Measurements from ENCODE around the gene GRPEL1.

GRPEL1 gene

DNA sequence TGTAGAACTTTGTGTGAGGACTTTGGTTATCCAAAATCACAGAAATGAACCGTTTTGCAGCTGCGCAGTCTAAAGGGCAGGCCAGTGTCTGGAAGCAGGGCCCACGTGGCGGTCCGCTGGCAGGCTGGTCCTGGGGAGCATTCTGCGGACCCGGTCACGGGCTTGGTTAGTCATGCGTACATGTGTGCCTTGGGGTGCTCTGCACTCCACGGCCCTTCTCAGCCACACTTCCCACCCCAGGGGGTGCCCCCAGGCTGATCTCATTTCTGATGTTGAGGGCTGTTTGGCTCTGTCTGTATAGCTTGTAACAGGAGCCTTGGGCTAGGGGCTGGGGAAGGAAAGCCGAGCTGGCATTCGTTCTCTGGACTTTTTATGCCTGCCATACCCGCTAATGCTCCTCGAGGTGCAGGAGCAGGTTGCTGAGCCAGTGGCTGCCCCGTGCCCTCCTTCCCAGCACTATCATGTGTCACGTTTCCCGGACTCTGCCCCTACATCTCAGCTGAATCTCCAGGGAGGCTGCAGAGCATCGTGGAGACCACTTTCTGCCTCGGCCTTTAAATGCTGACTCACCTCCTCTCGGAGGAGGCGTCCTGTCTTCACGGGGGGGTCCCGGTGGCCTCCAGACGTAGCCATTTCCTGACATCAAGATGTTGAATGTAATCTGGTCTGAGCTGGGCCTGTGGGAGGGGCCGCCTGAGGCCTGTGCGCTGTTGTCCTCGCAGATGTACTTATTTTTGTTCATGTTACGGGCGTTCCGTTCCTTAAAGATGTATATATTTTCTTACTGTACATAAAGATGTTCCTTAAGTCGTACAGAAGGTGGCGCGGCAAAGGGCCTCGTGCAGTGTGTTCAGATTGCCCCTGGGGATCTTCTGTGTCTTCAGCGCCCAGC is 36.1 kb downstream of the GRPEL1 start:
- DNase-seq (ENCODE audit: extremely low read depth, low read depth): no peak
- no peak overlapping the region for H3K4me3 ChIP-seq (replicated peaks; ENCODE audit: low read depth, low read length)
- TF ChIP-seq, protein P1, sequence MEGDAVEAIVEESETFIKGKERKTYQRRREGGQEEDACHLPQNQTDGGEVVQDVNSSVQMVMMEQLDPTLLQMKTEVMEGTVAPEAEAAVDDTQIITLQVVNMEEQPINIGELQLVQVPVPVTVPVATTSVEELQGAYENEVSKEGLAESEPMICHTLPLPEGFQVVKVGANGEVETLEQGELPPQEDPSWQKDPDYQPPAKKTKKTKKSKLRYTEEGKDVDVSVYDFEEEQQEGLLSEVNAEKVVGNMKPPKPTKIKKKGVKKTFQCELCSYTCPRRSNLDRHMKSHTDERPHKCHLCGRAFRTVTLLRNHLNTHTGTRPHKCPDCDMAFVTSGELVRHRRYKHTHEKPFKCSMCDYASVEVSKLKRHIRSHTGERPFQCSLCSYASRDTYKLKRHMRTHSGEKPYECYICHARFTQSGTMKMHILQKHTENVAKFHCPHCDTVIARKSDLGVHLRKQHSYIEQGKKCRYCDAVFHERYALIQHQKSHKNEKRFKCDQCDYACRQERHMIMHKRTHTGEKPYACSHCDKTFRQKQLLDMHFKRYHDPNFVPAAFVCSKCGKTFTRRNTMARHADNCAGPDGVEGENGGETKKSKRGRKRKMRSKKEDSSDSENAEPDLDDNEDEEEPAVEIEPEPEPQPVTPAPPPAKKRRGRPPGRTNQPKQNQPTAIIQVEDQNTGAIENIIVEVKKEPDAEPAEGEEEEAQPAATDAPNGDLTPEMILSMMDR (IDR thresholded peaks at IDR 0.05; ENCODE audit: low read depth, low read length, missing control alignments): no peak

DNA sequence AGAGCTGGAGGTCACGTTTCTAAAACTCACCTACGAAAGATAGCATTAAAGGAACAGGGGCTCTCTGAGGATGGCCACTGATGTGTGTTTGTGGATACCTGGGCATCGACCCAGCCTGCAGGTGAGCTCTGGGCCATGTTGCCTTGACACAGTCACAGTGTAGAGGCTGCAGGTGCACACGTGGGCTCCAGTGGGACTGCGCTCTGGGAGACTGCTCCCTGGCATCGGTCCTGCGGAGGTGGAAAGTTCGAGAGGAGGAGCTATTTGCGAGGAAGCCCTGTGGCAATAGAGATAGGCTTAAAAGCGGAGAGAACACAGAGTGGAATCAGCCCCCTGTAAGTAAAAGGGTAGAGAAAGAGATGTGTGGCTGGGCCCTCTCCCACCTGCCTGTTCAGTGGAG is 37.0 kb downstream of the GRPEL1 start:
- H3K4me3 ChIP-seq (replicated peaks; ENCODE audit: low read depth, low read length): no peak overlapping the region
- TF ChIP-seq, protein P1 (IDR thresholded peaks at IDR 0.05; ENCODE audit: low read depth, low read length, missing control alignments): no peak
- DNase-seq (ENCODE audit: extremely low read depth, low read depth): no peak

GRCh38 chr4:7029921-7030320 is 37.9 kb downstream of the GRPEL1 start:
- no peak overlapping the region for H3K4me3 ChIP-seq (replicated peaks; ENCODE audit: low read depth, low read length)
- TF ChIP-seq, protein P1 (IDR thresholded peaks at IDR 0.05; ENCODE audit: low read depth, low read length, missing control alignments): no peak
- no peak for DNase-seq (ENCODE audit: extremely low read depth, low read depth)

- no peak overlapping the region for H3K4me3 ChIP-seq (replicated peaks; ENCODE audit: low read depth, low read length)
- TF ChIP-seq, protein P1 (IDR thresholded peaks at IDR 0.05; ENCODE audit: low read depth, low read length, missing control alignments): no peak
- no peak for DNase-seq (ENCODE audit: extremely low read depth, low read depth)
Measured at GRCh38 chr4:7029212-7029611, 38.7 kb downstream of the GRPEL1 start.

DNA sequence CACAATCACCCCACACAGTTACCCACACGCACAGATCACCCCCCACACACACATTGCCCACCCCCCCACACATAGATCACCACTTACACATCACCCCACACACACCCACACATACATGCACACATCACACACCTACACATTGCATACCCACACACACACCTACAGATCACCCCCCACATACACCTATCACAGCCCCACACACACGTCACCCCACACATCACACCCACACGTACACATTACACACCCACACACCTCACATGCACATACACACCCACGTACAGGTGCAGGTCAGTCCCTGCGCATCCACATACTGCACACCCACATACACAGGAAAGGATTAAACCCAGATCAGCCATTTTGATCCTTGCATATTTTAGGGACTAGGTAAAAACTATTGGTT is 40.0 kb downstream of the GRPEL1 start:
- H3K4me3 ChIP-seq (replicated peaks; ENCODE audit: low read depth, low read length): no peak overlapping the region
- TF ChIP-seq, protein P1 (IDR thresholded peaks at IDR 0.05; ENCODE audit: low read depth, low read length, missing control alignments): no peak
- DNase-seq (ENCODE audit: extremely low read depth, low read depth): no peak

DNA sequence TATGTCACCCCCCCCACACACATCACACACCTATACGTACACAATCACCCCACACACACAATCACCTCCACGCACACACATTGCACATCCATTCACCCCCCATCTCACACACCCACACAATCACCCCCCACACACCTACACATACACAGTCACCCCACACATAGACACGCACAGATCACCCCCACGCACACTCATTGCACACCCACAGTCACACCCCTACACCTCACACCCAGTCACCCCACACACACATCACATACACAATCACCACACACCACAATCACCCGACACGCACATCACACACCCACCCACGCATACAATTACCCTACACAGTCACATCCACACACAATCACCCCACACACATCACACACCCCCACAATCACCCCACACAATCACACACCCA is 40.6 kb downstream of the GRPEL1 start:
- H3K4me3 ChIP-seq (replicated peaks; ENCODE audit: low read depth, low read length): no peak overlapping the region
- DNase-seq (ENCODE audit: extremely low read depth, low read depth): no peak
- TF ChIP-seq, protein P1 (IDR thresholded peaks at IDR 0.05; ENCODE audit: low read depth, low read length, missing control alignments): no peak
